KOPT-K1 (cell line): ENCODE data around the gene BOD1.
"Not testable (repeated sequence)": the region's sequence is repeated elsewhere in the genome, so short reads cannot be mapped to it uniquely, and the experiment has no call there.

Experiments used
- H3K27ac ChIP-seq: fragments of 200-600 bp; sonication (generic); 2 replicates; pipeline ENCODE4 v1.5.1; 2016; ENCODE audit warnings: antibody characterized with exemption, mild to moderate bottlenecking, low read depth, low read length; ENCODE audit not compliant: poor library complexity, severe bottlenecking
- H3K36me3 ChIP-seq: fragments of 200-600 bp; sonication (generic); 2 replicates; pipeline ENCODE4 v1.5.1; 2017; ENCODE audit warnings: antibody characterized with exemption, mild to moderate bottlenecking, low read length, moderate library complexity; ENCODE audit not compliant: insufficient read depth
- H3K9me3 ChIP-seq: fragments of 200-600 bp; sonication (generic); 2 replicates; pipeline ENCODE4 v1.5.1; 2017; ENCODE audit warnings: antibody characterized with exemption, low read length, mild to moderate bottlenecking; ENCODE audit not compliant: insufficient read depth, poor library complexity, severe bottlenecking

The BOD1 gene

GRCh38 chr5:173612948-173613347 is 3.5 kb downstream of the BOD1 start:
- no peak overlapping the region for H3K27ac ChIP-seq
- peaks cover 63% of the 10 kb centered on the region for H3K36me3 ChIP-seq
- no peaks in the 10 kb centered on the region for H3K9me3 ChIP-seq

DNA sequence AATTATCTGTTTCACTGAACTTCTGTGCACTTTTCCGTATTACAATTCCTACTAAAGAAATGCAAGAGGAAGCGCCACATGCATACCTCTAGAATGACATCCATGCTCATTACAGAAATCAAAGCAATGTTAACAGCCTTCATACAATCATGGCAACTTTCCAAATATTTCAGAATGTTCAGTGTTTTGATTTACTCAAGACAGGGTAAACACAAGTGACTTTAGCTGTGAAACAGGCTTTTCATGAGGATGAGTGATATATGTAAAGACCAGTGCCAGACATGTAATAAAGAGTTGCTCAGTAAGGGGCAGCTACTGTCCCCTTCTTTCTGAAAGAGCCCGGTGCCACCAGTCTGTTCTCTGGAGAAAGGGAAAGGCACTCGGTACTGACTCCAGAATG is 4.7 kb downstream of the BOD1 start:
- H3K9me3 ChIP-seq, result no peaks in the 10 kb centered on the region
- peaks cover 75% of the 10 kb centered on the region for H3K36me3 ChIP-seq
- H3K27ac ChIP-seq, result no peak overlapping the region

DNA sequence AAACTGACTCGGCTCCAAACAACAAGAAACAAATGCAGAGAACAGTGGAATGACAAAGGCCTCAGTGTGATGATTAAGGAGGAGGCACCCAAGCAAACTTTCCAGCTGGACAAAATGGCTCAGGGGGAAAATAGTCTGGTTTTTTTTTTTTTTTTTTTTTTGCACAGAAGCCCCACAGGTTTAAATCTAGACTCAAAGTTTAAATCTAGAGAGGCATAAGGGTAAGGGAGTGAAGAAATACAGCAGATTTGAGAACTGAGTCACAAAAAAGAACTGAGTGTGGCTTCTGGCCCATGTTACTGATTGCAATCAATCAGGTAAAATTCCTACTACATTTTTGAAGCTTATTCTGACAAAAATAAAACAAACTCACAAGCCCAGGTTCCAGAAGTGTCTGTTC is 12.3 kb downstream of the BOD1 start:
- Histone ChIP-seq H3K9me3 (no peaks in the 10 kb centered on the region), H3K36me3 (peaks cover 61% of the 10 kb centered on the region), H3K27ac (no peak overlapping the region)

GRCh38 chr5:173602423-173602822 is 14.0 kb downstream of the BOD1 start:
- Histone ChIP-seq H3K9me3 (no peaks in the 10 kb centered on the region), H3K36me3 (peaks cover 44% of the 10 kb centered on the region), H3K27ac (no peak overlapping the region)

- Histone ChIP-seq H3K9me3 (peaks cover 10% of the 10 kb centered on the region), H3K27ac (no peak overlapping the region), H3K36me3 (peaks cover 7% of the 10 kb centered on the region)
Measured at GRCh38 chr5:173598686-173599085, 17.8 kb downstream of the BOD1 start.

DNA sequence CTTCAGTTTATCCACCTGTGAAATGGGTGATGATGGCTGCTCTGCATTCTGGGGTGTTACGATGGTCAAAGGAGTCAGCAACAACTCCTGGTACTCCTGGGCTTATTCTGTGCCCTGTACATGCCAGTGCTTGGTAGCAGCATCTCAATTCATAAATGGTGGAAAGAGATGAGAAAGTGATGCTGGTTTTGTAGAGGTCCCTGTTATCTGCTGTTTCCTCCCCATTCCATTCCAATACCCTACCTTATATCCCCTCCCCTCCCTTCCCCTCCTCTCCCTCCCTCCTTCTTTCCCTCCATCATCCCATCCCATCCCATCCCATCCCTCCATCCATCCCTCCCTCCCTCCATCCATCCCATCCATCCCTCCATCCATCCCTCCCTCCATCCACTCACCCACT is 19.1 kb downstream of the BOD1 start:
- H3K9me3 ChIP-seq, result peaks cover 24% of the 10 kb centered on the region
- no peaks in the 10 kb centered on the region; the same call in 1 of the 2 replicates for H3K36me3 ChIP-seq
- no peak overlapping the region for H3K27ac ChIP-seq

- peaks cover 39% of the 10 kb centered on the region for H3K9me3 ChIP-seq
- H3K36me3 ChIP-seq, result no peaks in the 10 kb centered on the region; the same call in 1 of the 2 replicates
- H3K27ac ChIP-seq, result no peak overlapping the region
Measured at GRCh38 chr5:173595841-173596240, 20.6 kb downstream of the BOD1 start.

GRCh38 chr5:173594061-173594460 is 22.4 kb downstream of the BOD1 start:
- no peak overlapping the region for H3K27ac ChIP-seq
- peaks cover 40% of the 10 kb centered on the region for H3K9me3 ChIP-seq
- no peaks in the 10 kb centered on the region for H3K36me3 ChIP-seq

- H3K36me3 ChIP-seq, result no peaks in the 10 kb centered on the region
- peaks cover 55% of the 10 kb centered on the region for H3K9me3 ChIP-seq
- no peak overlapping the region for H3K27ac ChIP-seq
Measured at GRCh38 chr5:173592050-173592669, 24.3 kb downstream of the BOD1 start.

GRCh38 chr5:173591056-173591514 is 25.4 kb downstream of the BOD1 start:
- peaks cover 64% of the 10 kb centered on the region for H3K9me3 ChIP-seq
- no peak overlapping the region for H3K27ac ChIP-seq
- no peaks in the 10 kb centered on the region for H3K36me3 ChIP-seq

- H3K9me3 ChIP-seq, result peaks cover 69% of the 10 kb centered on the region
- H3K27ac ChIP-seq, result no peak overlapping the region
- H3K36me3 ChIP-seq, result no peaks in the 10 kb centered on the region
Measured at GRCh38 chr5:173590436-173591055, 25.9 kb downstream of the BOD1 start.

- not testable (repeated sequence) for H3K27ac ChIP-seq, H3K36me3 ChIP-seq
- H3K9me3 ChIP-seq, result peaks cover 45% of the 10 kb centered on the region
Measured at GRCh38 chr5:173586133-173586532, 30.3 kb downstream of the BOD1 start.

DNA sequence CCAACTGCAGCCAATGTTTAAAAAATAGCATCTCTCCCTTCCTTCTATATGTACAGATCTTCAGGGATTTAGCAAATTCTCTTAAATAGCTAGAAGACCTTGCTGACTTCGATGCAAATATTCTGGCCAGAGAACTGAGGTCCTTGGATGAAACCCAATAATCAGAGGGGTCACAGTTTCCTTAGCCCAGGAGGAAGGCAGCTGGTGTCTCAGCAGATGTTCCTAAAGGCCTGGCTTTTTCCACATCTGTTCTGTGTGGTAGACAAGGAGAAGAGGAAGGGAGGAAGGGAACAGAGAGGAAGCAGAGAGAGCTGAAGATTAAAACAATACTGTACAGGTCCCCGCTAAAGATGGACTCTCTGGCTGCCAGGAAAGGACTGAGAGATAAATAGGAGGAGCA is 33.1 kb downstream of the BOD1 start:
- Histone ChIP-seq H3K9me3 (peaks cover 46% of the 10 kb centered on the region), H3K27ac (no peak overlapping the region), H3K36me3 (no peaks in the 10 kb centered on the region)

- Histone ChIP-seq H3K36me3 (no peaks in the 10 kb centered on the region), H3K27ac (no peak overlapping the region), H3K9me3 (peaks cover 38% of the 10 kb centered on the region)
Measured at GRCh38 chr5:173582216-173583111, 34.0 kb downstream of the BOD1 start.
